ENCODE measurements around the gene CYP24A1.

Gene CYP24A1

GRCh38 chr20:54151511-54152226, 22.1 kb downstream of the CYP24A1 start:
- H3K4me3 ChIP-seq (ENCODE audit: low read depth, low read length), result no peak overlapping the region
- TF ChIP-seq, protein P1, sequence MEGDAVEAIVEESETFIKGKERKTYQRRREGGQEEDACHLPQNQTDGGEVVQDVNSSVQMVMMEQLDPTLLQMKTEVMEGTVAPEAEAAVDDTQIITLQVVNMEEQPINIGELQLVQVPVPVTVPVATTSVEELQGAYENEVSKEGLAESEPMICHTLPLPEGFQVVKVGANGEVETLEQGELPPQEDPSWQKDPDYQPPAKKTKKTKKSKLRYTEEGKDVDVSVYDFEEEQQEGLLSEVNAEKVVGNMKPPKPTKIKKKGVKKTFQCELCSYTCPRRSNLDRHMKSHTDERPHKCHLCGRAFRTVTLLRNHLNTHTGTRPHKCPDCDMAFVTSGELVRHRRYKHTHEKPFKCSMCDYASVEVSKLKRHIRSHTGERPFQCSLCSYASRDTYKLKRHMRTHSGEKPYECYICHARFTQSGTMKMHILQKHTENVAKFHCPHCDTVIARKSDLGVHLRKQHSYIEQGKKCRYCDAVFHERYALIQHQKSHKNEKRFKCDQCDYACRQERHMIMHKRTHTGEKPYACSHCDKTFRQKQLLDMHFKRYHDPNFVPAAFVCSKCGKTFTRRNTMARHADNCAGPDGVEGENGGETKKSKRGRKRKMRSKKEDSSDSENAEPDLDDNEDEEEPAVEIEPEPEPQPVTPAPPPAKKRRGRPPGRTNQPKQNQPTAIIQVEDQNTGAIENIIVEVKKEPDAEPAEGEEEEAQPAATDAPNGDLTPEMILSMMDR (IDR thresholded peaks at IDR 0.05; ENCODE audit: borderline replicate concordance, insufficient read depth, low read depth, low read length), result no peak

DNA sequence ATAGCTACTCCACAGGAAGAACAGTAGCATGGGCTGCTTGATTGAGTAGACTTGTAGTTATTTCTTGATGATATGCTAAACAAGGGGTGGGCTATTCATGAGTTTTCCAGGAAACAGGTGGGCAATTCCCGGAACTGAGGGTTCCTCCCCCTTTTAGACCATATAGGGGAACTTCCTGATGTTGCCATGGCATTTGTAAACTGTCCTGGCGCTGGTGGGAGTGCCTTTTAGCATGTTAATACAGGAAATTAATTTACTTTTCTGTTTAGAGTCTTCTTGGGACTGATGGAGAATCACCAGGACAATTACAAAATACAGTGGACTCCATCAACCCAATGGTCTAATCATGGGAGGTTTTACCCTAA, 22.7 kb downstream of the CYP24A1 start:
- TF ChIP-seq, protein P1 (IDR thresholded peaks at IDR 0.05; ENCODE audit: borderline replicate concordance, insufficient read depth, low read depth, low read length), result no peak
- H3K4me3 ChIP-seq (ENCODE audit: low read depth, low read length), result no peak overlapping the region

DNA sequence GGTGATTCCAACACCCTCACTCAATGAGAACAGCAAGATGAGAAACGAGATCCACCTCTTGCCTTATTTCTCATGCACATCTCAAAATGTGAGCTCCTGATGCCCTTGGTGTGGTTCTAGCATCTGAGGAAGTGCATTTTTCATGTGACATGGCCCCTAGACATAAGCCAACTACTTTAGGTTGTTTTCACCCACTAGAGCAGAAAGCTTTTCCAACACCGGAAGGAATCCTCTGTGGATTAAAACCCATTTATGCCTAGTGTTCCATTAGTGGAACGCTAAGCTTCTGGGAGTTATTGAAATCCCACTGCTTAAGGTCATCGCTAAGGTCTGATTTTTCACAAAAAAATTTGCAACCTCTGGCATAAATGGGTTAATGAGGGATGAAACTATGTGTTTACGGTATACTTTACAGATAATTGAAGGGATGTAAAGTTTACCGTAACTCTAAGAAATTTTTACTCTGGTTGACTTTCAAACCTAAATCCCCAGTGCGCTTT, 24.0 kb downstream of the CYP24A1 start:
- TF ChIP-seq, protein P1 (IDR thresholded peaks at IDR 0.05; ENCODE audit: borderline replicate concordance, insufficient read depth, low read depth, low read length), result no peak
- no peak overlapping the region for H3K4me3 ChIP-seq (ENCODE audit: low read depth, low read length)

DNA sequence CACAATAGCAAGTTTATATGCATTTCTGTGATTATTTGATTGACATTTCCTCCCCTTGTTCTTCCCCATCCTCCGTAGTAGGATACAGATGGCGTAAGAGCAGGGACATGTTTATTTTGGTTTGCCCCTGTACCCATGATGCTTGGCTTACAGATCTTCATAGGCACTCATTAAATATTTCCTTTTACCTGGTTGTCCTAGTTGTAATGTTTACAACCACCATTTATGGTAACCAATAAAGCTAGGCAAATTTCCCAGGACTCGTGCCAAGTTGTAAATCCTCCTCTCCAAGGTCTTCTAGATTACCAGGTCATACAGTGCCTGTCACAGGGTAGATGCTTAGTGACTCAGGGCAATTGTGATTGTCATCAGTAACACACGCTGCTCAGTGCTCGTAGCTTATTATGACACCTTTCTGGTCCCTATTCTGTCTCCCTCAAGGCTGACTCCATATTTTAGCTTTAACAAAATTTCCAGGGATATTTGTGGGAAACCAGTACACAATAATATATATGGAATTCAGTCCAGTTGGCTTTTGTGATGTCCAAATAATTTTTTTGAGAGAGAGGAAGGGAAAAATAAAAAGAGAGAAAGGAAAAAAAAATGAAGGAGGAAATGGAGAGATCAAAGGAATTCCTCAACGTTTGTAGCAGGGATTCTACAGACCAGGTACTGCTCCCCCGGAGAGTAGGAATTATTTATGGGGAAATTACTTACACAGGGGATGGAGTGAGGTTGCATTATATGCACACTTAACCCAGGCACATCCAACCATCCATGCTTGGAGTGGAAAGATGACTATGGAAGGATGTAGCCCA, 24.6 kb downstream of the CYP24A1 start:
- TF ChIP-seq, protein P1 (IDR thresholded peaks at IDR 0.05; ENCODE audit: borderline replicate concordance, insufficient read depth, low read depth, low read length), result no peak
- no peak overlapping the region for H3K4me3 ChIP-seq (ENCODE audit: low read depth, low read length)

GRCh38 chr20:54146672-54147071, 27.1 kb downstream of the CYP24A1 start:
- TF ChIP-seq, protein P1 (IDR thresholded peaks at IDR 0.05; ENCODE audit: borderline replicate concordance, insufficient read depth, low read depth, low read length), result no peak
- no peak overlapping the region for H3K4me3 ChIP-seq (ENCODE audit: low read depth, low read length)

GRCh38 chr20:54144847-54145414, 28.9 kb downstream of the CYP24A1 start:
- TF ChIP-seq, protein P1 (IDR thresholded peaks at IDR 0.05; ENCODE audit: borderline replicate concordance, insufficient read depth, low read depth, low read length), result no peak
- H3K4me3 ChIP-seq (ENCODE audit: low read depth, low read length), result no peak overlapping the region
